OCI-LY1 (cell line): ENCODE measurements around the gene ST6GALNAC5.

ENCODE experiments used
- EZH2 ChIP-seq: fragments of 200-600 bp; sonication (generic), shearing (Covaris generic); IDR thresholded peaks from 2 replicates; pipeline ENCODE4 v1.8.0; 2017; ENCODE audit warnings: borderline replicate concordance, mixed run types, mild to moderate bottlenecking, antibody characterized with exemption, low read length, moderate library complexity, mixed read lengths
- TF ChIP-seq, protein P1 (sequence below): fragments of 200-600 bp; sonication (generic), shearing (Covaris generic); IDR thresholded peaks from 2 replicates; pipeline ENCODE4 v1.5.1; 2017; ENCODE audit warnings: mild to moderate bottlenecking, antibody characterized with exemption, low read length, moderate library complexity, mixed read lengths

DNA sequence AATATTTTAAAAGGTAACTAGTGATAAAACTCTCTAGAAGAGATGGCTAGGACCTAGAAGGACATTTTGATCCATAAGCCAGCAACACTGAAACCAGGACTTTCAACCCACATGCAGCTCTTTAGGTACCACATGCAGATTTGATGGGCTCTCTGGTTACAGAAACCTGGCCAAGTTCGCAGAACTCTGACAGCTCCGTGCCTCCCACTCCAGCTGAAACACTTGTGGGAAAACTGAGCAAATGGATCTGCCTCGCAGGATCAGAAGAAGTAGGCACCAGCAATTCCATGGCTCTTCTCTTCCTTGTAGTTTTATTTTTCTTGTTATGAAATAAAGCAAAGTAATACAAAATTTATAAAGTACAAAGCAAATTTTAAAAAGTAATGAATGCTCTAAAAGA lies 58.5 kb downstream of the ST6GALNAC5 start:
- TF ChIP-seq, protein P1, sequence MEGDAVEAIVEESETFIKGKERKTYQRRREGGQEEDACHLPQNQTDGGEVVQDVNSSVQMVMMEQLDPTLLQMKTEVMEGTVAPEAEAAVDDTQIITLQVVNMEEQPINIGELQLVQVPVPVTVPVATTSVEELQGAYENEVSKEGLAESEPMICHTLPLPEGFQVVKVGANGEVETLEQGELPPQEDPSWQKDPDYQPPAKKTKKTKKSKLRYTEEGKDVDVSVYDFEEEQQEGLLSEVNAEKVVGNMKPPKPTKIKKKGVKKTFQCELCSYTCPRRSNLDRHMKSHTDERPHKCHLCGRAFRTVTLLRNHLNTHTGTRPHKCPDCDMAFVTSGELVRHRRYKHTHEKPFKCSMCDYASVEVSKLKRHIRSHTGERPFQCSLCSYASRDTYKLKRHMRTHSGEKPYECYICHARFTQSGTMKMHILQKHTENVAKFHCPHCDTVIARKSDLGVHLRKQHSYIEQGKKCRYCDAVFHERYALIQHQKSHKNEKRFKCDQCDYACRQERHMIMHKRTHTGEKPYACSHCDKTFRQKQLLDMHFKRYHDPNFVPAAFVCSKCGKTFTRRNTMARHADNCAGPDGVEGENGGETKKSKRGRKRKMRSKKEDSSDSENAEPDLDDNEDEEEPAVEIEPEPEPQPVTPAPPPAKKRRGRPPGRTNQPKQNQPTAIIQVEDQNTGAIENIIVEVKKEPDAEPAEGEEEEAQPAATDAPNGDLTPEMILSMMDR, result no peak
- TF ChIP-seq EZH2, result no peak
